SK-N-SH treated with all-trans-retinoic acid at 6 μM for 48 hours (cell line): ENCODE results near the gene TMEM130.

Experiments used
- ARNTL ChIP-seq: fragments of 450-650 bp; formaldehyde crosslinking; IDR thresholded peaks from 2 replicates; pipeline ENCODE4 v1.5.0; 2020; ENCODE audit warnings: low read depth, mild to moderate bottlenecking, moderate library complexity, borderline replicate concordance
- ISL1 ChIP-seq: fragments of 250-450 bp; sonication (Bioruptor Pico); IDR thresholded peaks from 2 replicates; pipeline ENCODE4 v2.1.2; 2022; ENCODE audit warnings: mild to moderate bottlenecking, moderate library complexity
- ZFP3 ChIP-seq: fragments of 250-450 bp; sonication (Bioruptor Pico); IDR thresholded peaks from 2 replicates; pipeline ENCODE4 v1.5.0; 2020; ENCODE audit warnings: mild to moderate bottlenecking, moderate library complexity
- ZNF8 ChIP-seq: fragments of 450-650 bp; formaldehyde crosslinking; IDR thresholded peaks from 2 replicates; pipeline ENCODE4 v1.5.0; 2020; ENCODE audit warnings: mild to moderate bottlenecking, moderate library complexity

GRCh38 chr7:98823226-98823625, 46.6 kb downstream of the TMEM130 start:
- TF ChIP-seq ISL1 (CRISPR knock-in tag) (no peak), ZFP3 (CRISPR knock-in tag) (no peak), ZNF8 (CRISPR knock-in tag) (no peak), ARNTL (CRISPR knock-in tag) (no peak)
